ENCODE data around the gene TLCD5.
A peak's percentile ranks its signal among the peaks of the same experiment; 100 is the strongest.

TLCD5 gene

GRCh38 chr11:120334894-120335462 is 9.9 kb downstream of the TLCD5 start:
- H3K36me3 ChIP-seq (ENCODE audit: control insufficient read depth in 1 of 2, insufficient read depth in 2 of 2, low read length in 2 of 2): peaks cover 4 to 6% of the 10 kb centered on the region in 2 experiments
- no peak overlapping the region for H2BK120ac ChIP-seq (ENCODE audit: insufficient read depth, low read length, poor library complexity)
- peaks cover 0 to 5% of the 10 kb centered on the region in 2 experiments for H3K4me1 ChIP-seq (ENCODE audit: control insufficient read depth in 1 of 2, insufficient read depth in 2 of 2, low read length in 2 of 2)
- H3K23ac ChIP-seq (ENCODE audit: low read length): no peak overlapping the region
- H2AFZ ChIP-seq (ENCODE audit: insufficient read depth, low read length, poor library complexity): no peak overlapping the region
- H4K91ac ChIP-seq (ENCODE audit: low read depth, low read length): no peak overlapping the region
- peaks cover 15% of the 10 kb centered on the region for H3K79me1 ChIP-seq (ENCODE audit: low read length)
- H3K9me3 ChIP-seq (ENCODE audit: insufficient read depth, low read depth, low read length): no peaks in the 10 kb centered on the region
- H3K14ac ChIP-seq (ENCODE audit: low read length): no peak overlapping the region
- no peak overlapping the region for H3K9ac ChIP-seq (ENCODE audit: low read length)
- peak; percentile 64 to 95 for DNase-seq
- H3K4ac ChIP-seq (ENCODE audit: low read depth, low read length): no peak overlapping the region
- no peak overlapping the region for H4K12ac ChIP-seq (ENCODE audit: low read depth, low read length)
- H2BK12ac ChIP-seq (ENCODE audit: low read length): no peak overlapping the region
- H2BK5ac ChIP-seq (ENCODE audit: low read depth, low read length, poor library complexity): no peak overlapping the region
- H3K79me2 ChIP-seq (ENCODE audit: control insufficient read depth, insufficient read depth, low read length, poor library complexity): peaks cover 12% of the 10 kb centered on the region
- WGBS (ENCODE audit: extremely low coverage, insufficient coverage, insufficient read length): no CpG with 5 or more reads among the region's 8 CpGs
- H3K27me3 ChIP-seq (ENCODE audit: insufficient read depth, low read length): no peaks in the 10 kb centered on the region
- H3K4me2 ChIP-seq (ENCODE audit: low read length): peak overlapping the region; percentile 100
- H3K27ac ChIP-seq (ENCODE audit: low read depth, low read length): no peak overlapping the region
- no peak overlapping the region for H3K18ac ChIP-seq (ENCODE audit: low read length)
- H4K8ac ChIP-seq (ENCODE audit: low read depth, low read length): no peak overlapping the region
- H3K4me3 ChIP-seq (ENCODE audit: low read depth, low read length): no peak overlapping the region
- H2AK5ac ChIP-seq (ENCODE audit: low read length): no peak overlapping the region

- Histone ChIP-seq H2BK12ac (ENCODE audit: low read length) (peak overlapping the region; percentile 85), H4K8ac (ENCODE audit: low read depth, low read length) (peak overlapping the region; percentile 83), H2AFZ (ENCODE audit: insufficient read depth, low read length, poor library complexity) (peak overlapping the region; percentile 88), H3K27ac (ENCODE audit: low read depth, low read length) (peak overlapping the region; percentile 98), H3K79me1 (ENCODE audit: low read length) (peaks cover 15% of the 10 kb centered on the region), H3K9me3 (ENCODE audit: insufficient read depth, low read depth, low read length) (no peaks in the 10 kb centered on the region), H3K23ac (ENCODE audit: low read length) (no peak overlapping the region), H3K4ac (ENCODE audit: low read depth, low read length) (no peak overlapping the region), H3K9ac (ENCODE audit: low read length) (peak overlapping the region; percentile 81), H3K4me1 (ENCODE audit: control insufficient read depth in 1 of 2, insufficient read depth in 2 of 2, low read length in 2 of 2) (peaks cover 0 to 5% of the 10 kb centered on the region in 2 experiments), H3K4me3 (ENCODE audit: low read depth, low read length) (peak overlapping the region; percentile 87), H3K4me2 (ENCODE audit: low read length) (peak overlapping the region; percentile 100), H2AK5ac (ENCODE audit: low read length) (no peak overlapping the region), H2BK5ac (ENCODE audit: low read depth, low read length, poor library complexity) (peak overlapping the region; percentile 95), H3K36me3 (ENCODE audit: control insufficient read depth in 1 of 2, insufficient read depth in 2 of 2, low read length in 2 of 2) (peaks cover 0 to 2% of the 10 kb centered on the region in 2 experiments), H3K18ac (ENCODE audit: low read length) (peak overlapping the region; percentile 84), H4K91ac (ENCODE audit: low read depth, low read length) (peak overlapping the region; percentile 36), H3K14ac (ENCODE audit: low read length) (peak overlapping the region; percentile 13), H4K12ac (ENCODE audit: low read depth, low read length) (no peak overlapping the region), H3K27me3 (ENCODE audit: insufficient read depth, low read length) (no peaks in the 10 kb centered on the region), H2BK120ac (ENCODE audit: insufficient read depth, low read length, poor library complexity) (peak overlapping the region; percentile 93), H3K79me2 (ENCODE audit: control insufficient read depth, insufficient read depth, low read length, poor library complexity) (peaks cover 12% of the 10 kb centered on the region)
- DNase-seq: peak in 1 of 2 donors; percentile 36
- no CpG with 5 or more reads among the region's 19 CpGs for WGBS (ENCODE audit: extremely low coverage, insufficient coverage, insufficient read length)
These were observed 10.4 kb downstream of the TLCD5 start for GRCh38 chr11:120335556-120335907.

GRCh38 chr11:120335908-120336640 is 11.0 kb downstream of the TLCD5 start, which contains the start of gene ARHGEF12:
Gene ARHGEF12 (plus strand): TSS chr11:120336413. CDS start chr11:120337244, 831 bp downstream.
- peak; percentile 86 to 93 for DNase-seq
- Histone ChIP-seq H3K27ac (ENCODE audit: low read depth, low read length) (peak within 1 kb of the TSS; percentile 98), H3K14ac (ENCODE audit: low read length) (peak within 1 kb of the TSS; percentile 97), H3K9ac (ENCODE audit: low read length) (peak within 1 kb of the TSS; percentile 98), H3K9me3 (ENCODE audit: insufficient read depth, low read depth, low read length) (no peaks in the 10 kb centered on the region), H3K4ac (ENCODE audit: low read depth, low read length) (peak within 1 kb of the TSS; percentile 81), H3K27me3 (ENCODE audit: insufficient read depth, low read length) (no peaks in the 10 kb centered on the region), H4K91ac (ENCODE audit: low read depth, low read length) (peak within 1 kb of the TSS; percentile 98), H3K4me3 (ENCODE audit: low read depth, low read length) (peak within 1 kb of the TSS; percentile 87), H3K4me2 (ENCODE audit: low read length) (peak within 1 kb of the TSS; percentile 100), H3K79me1 (ENCODE audit: low read length) (peaks cover 15% of the 10 kb centered on the region), H2AK5ac (ENCODE audit: low read length) (peak within 1 kb of the TSS; percentile 35), H2AFZ (ENCODE audit: insufficient read depth, low read length, poor library complexity) (peak within 1 kb of the TSS; percentile 99), H2BK12ac (ENCODE audit: low read length) (peak within 1 kb of the TSS; percentile 85), H3K79me2 (ENCODE audit: control insufficient read depth, insufficient read depth, low read length, poor library complexity) (peaks cover 14% of the 10 kb centered on the region), H3K23ac (ENCODE audit: low read length) (no peak within 1 kb of the TSS), H4K8ac (ENCODE audit: low read depth, low read length) (peak within 1 kb of the TSS; percentile 100), H2BK120ac (ENCODE audit: insufficient read depth, low read length, poor library complexity) (peak within 1 kb of the TSS; percentile 98), H3K4me1 (ENCODE audit: control insufficient read depth in 1 of 2, insufficient read depth in 2 of 2, low read length in 2 of 2) (peaks cover 0 to 5% of the 10 kb centered on the region in 2 experiments), H4K12ac (ENCODE audit: low read depth, low read length) (peak within 1 kb of the TSS; percentile 84), H3K18ac (ENCODE audit: low read length) (peak within 1 kb of the TSS; percentile 98), H3K36me3 (ENCODE audit: control insufficient read depth in 1 of 2, insufficient read depth in 2 of 2, low read length in 2 of 2) (no peaks in the 10 kb centered on the region), H2BK5ac (ENCODE audit: low read depth, low read length, poor library complexity) (peak within 1 kb of the TSS; percentile 96)
- WGBS (ENCODE audit: extremely low coverage, insufficient coverage, insufficient read length): no CpG with 5 or more reads among the region's 92 CpGs

- Histone ChIP-seq H3K27me3 (ENCODE audit: insufficient read depth, low read length) (no peaks in the 10 kb centered on the region), H4K91ac (ENCODE audit: low read depth, low read length) (peak overlapping the region; percentile 98), H2BK5ac (ENCODE audit: low read depth, low read length, poor library complexity) (peak overlapping the region; percentile 96), H3K36me3 (ENCODE audit: control insufficient read depth in 1 of 2, insufficient read depth in 2 of 2, low read length in 2 of 2) (no peaks in the 10 kb centered on the region), H3K4ac (ENCODE audit: low read depth, low read length) (peak overlapping the region; percentile 81), H3K4me1 (ENCODE audit: control insufficient read depth in 1 of 2, insufficient read depth in 2 of 2, low read length in 2 of 2) (peaks cover 0 to 2% of the 10 kb centered on the region in 2 experiments), H2AFZ (ENCODE audit: insufficient read depth, low read length, poor library complexity) (peak overlapping the region; percentile 99), H3K79me1 (ENCODE audit: low read length) (peaks cover 15% of the 10 kb centered on the region), H3K18ac (ENCODE audit: low read length) (peak overlapping the region; percentile 98), H2BK12ac (ENCODE audit: low read length) (peak overlapping the region; percentile 58), H3K9ac (ENCODE audit: low read length) (peak overlapping the region; percentile 98), H3K23ac (ENCODE audit: low read length) (no peak overlapping the region), H3K4me3 (ENCODE audit: low read depth, low read length) (peak overlapping the region; percentile 87), H4K12ac (ENCODE audit: low read depth, low read length) (peak overlapping the region; percentile 73), H3K27ac (ENCODE audit: low read depth, low read length) (peak overlapping the region; percentile 98), H2AK5ac (ENCODE audit: low read length) (peak overlapping the region; percentile 35), H3K9me3 (ENCODE audit: insufficient read depth, low read depth, low read length) (no peaks in the 10 kb centered on the region), H2BK120ac (ENCODE audit: insufficient read depth, low read length, poor library complexity) (peak overlapping the region; percentile 98), H3K4me2 (ENCODE audit: low read length) (peak overlapping the region; percentile 97), H3K79me2 (ENCODE audit: control insufficient read depth, insufficient read depth, low read length, poor library complexity) (peaks cover 14% of the 10 kb centered on the region), H4K8ac (ENCODE audit: low read depth, low read length) (peak overlapping the region; percentile 100), H3K14ac (ENCODE audit: low read length) (peak overlapping the region; percentile 97)
- DNase-seq: peak; percentile 27 to 54
- no CpG with 5 or more reads among the region's 56 CpGs for WGBS (ENCODE audit: extremely low coverage, insufficient coverage, insufficient read length)
These were observed 11.7 kb downstream of the TLCD5 start for GRCh38 chr11:120336641-120337354.

Data from trophoblast cell (in vitro differentiated cells and primary cell).